Stimulated activated CD8-positive, alpha-beta memory T cell treated with anti-CD3 and anti-CD28 coated beads, Interleukin-7, amount 100 ng/mL, for 48 hours (primary cell): Measurements from ENCODE around the gene HOPX.
"Not testable (repeated sequence)": the region's sequence is repeated elsewhere in the genome, so short reads cannot be mapped to it uniquely, and the experiment has no call there.

Experiments used
- DNase-seq, 2 donors: peaks; one replicate each; pipeline ENCODE4 v3.0.0-alpha.2; 2020; ENCODE audit warnings: low read depth in 1 of 2; ENCODE audit errors: extremely low read depth in 1 of 2

HOPX gene

GRCh38 chr4:56630876-56631666 lies 50.0 kb downstream of the HOPX start:
- DNase-seq = no peak

- no peak for DNase-seq
Measured at GRCh38 chr4:56628592-56628991, 52.5 kb downstream of the HOPX start.

- DNase-seq = no peak
Measured at GRCh38 chr4:56627985-56628384, 53.1 kb downstream of the HOPX start.

- no peak for DNase-seq
Measured at GRCh38 chr4:56627375-56627774, 53.7 kb downstream of the HOPX start.

- no peak for DNase-seq
Measured at GRCh38 chr4:56626963-56627362, 54.1 kb downstream of the HOPX start.

GRCh38 chr4:56626420-56626819 lies 54.7 kb downstream of the HOPX start:
- no peak for DNase-seq

- no peak for DNase-seq
Measured at GRCh38 chr4:56622176-56622575, 58.9 kb downstream of the HOPX start.

GRCh38 chr4:56619816-56620215 lies 61.3 kb downstream of the HOPX start:
- no peak for DNase-seq

GRCh38 chr4:56619160-56619559 lies 61.9 kb downstream of the HOPX start:
- no peak for DNase-seq

- DNase-seq = no peak
Measured at GRCh38 chr4:56618734-56619133, 62.4 kb downstream of the HOPX start.

GRCh38 chr4:56613101-56613862 lies 67.8 kb downstream of the HOPX start:
- DNase-seq = no peak

- DNase-seq = no peak
Measured at GRCh38 chr4:56612282-56612681, 68.8 kb downstream of the HOPX start.

- no peak for DNase-seq
Measured at GRCh38 chr4:56611501-56611900, 69.6 kb downstream of the HOPX start.

GRCh38 chr4:56610170-56610569 lies 70.9 kb downstream of the HOPX start:
- DNase-seq = not testable (repeated sequence)

- no peak for DNase-seq
Measured at GRCh38 chr4:56607926-56608325, 73.2 kb downstream of the HOPX start.

GRCh38 chr4:56606385-56606784 lies 74.7 kb downstream of the HOPX start:
- DNase-seq = no peak

- not testable (repeated sequence) for DNase-seq
Measured at GRCh38 chr4:56605464-56605863, 75.6 kb downstream of the HOPX start.

- DNase-seq = no peak
Measured at GRCh38 chr4:56603297-56603696, 77.8 kb downstream of the HOPX start.
